ENCODE measurements around the gene TUBA8.

- TF ChIP-seq, protein P1, sequence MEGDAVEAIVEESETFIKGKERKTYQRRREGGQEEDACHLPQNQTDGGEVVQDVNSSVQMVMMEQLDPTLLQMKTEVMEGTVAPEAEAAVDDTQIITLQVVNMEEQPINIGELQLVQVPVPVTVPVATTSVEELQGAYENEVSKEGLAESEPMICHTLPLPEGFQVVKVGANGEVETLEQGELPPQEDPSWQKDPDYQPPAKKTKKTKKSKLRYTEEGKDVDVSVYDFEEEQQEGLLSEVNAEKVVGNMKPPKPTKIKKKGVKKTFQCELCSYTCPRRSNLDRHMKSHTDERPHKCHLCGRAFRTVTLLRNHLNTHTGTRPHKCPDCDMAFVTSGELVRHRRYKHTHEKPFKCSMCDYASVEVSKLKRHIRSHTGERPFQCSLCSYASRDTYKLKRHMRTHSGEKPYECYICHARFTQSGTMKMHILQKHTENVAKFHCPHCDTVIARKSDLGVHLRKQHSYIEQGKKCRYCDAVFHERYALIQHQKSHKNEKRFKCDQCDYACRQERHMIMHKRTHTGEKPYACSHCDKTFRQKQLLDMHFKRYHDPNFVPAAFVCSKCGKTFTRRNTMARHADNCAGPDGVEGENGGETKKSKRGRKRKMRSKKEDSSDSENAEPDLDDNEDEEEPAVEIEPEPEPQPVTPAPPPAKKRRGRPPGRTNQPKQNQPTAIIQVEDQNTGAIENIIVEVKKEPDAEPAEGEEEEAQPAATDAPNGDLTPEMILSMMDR (IDR thresholded peaks at IDR 0.05): no peak
- no peak for TF ChIP-seq POLR2A (IDR thresholded peaks at IDR 0.05)
These were observed 33.5 kb downstream of the TUBA8 start for GRCh38 chr22:18144105-18144504.

All from thyroid gland (tissue), 4 donors.